ENCODE data around the gene NUFIP2. TPM values are rescaled to one million over a fixed set of nuclear protein-coding genes. Genes with fewer than 3 reads are reported as not detected.
"Not testable (repeated sequence)": the region's sequence is repeated elsewhere in the genome, so short reads cannot be mapped to it uniquely, and the experiment has no call there.

Gene NUFIP2
- total RNA-seq, 1 donor from 2014 or later, result 38.4 TPM

DNA sequence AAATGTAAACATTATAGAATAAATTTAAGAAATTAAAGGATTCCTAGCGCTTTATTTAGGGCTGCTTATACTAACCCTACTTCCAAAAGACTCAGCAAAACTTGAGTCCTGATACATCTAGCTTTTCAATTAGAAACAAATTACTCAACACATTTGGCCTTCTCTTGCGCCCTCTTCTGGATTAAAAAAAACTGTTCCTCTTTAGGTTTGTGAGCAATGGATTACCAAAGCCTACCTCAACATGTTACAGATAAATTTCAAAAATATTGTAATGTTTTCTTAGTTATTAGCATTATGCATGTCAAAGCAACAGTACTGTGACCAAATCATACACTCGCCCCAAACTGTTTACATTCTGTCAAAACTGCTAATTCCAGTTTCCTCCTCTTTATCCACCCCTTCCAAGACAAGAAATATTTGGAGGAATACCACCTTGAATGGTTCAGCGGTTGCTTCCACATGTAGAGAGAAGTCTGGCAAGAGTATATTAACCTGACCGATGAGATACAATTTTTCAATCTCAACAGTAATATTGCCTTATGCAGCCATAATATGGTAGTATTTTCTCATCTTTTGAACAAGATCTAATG, 2.7 kb downstream of the NUFIP2 start:
- DNase-seq (no peak), ATAC-seq (ENCODE audit: poor library complexity) (no peak)
- intact Hi-C loops (cut with DNase I), result loop anchor here (5.0 kb wide), 1 partner anchor 144 kb away; no protein-coding TSS in a partner anchor

DNA sequence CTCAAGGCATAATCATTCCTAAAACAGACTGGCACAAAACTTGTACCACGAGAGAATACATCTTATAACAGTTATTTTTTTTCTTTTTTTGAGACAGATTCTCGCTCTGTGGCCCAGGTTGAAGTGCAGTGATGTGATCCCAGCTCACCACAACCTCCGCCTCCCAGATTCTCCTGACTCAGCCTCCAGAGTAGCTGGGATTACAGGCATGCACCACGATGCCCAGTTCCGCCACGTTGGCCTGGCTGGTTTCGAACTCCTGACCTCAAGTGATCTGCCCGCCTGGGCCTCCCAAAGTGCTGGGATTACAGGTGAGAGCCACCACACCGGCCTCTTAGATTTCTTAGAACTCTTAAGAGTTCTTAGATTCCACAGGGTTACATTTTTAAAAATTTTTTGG, 4.1 kb downstream of the NUFIP2 start:
- ATAC-seq (ENCODE audit: poor library complexity) (no peak), DNase-seq (no peak)
- intact Hi-C loops (cut with DNase I), result loop anchor here (5.0 kb wide), 1 partner anchor 143 kb away; no protein-coding TSS in a partner anchor

DNA sequence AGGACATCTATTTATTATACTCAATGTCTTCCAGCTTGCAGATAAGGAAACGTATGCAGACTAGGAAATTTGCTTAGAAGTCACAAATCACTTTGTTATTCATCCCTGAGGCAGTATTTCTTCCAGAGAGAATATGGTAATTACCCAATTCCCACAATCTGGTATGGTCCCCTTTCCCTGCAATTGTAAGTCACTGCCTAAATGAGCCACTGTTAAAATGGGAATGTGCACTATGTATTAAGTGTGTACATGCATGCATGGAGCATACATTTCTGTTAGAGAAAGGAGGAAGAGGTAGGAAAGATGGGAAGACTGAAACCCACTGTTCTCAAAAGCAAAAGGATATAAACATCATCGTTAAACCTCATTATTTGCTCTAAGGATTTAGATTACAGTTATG, 10.0 kb downstream of the NUFIP2 start:
- ATAC-seq (ENCODE audit: poor library complexity) (no peak), DNase-seq (no peak)
- intact Hi-C loops (cut with DNase I), result no loop called here

DNA sequence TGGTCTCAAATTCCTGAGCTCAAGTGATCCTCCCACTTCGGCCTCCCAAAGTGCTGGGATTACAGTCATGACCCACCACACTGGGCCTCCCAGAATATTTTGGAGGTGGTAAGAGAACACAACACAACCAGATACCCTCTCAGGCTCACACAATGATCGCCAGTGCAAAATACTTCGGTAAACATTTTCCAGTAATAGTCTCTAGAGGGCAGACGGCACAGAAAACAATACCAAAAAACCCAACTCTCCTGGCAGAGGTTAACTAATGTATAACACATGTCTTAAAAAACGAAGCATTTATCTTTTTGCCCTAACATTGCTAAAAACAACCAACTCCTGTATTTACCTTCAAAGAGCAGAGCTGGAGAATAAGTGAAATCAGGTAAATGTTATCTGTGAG, 10.5 kb downstream of the NUFIP2 start:
- intact Hi-C loops (cut with DNase I), result no loop called here
- DNase-seq, result no peak
- no peak for ATAC-seq (ENCODE audit: poor library complexity)

DNA sequence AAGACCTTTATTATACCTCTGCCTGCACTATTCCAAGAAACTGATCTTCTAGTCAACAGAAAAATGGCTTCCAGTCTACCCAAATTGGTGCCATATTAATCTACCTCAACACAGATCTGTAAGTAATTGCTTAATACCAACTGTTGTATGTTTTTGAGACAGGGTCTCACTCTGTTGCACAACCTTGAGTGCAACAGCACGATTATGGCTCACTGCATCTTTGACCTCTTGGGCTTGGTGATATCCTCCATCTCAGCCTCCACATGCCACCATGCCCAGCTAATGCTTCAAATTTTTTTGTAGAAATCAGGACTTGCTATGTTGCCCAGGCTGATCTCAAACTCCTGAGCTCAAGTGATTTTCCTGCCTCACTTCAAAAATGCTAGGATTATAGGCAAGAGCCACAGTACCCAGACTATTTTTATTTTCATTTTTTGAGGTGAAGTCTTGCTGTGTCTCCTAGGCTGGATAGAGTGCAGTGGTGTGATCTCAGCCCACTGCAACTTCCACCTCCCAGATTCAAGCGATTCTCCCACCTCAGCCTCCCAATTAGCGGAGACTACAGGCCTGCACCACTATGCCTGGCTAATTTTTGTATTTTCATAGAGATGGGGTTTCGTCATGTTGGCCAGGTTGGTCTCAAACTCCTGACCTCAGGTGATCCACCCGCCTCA, 14.4 kb downstream of the NUFIP2 start:
- DNase-seq (no peak), ATAC-seq (ENCODE audit: poor library complexity) (no peak)
- intact Hi-C loops (cut with DNase I), result no loop called here

DNA sequence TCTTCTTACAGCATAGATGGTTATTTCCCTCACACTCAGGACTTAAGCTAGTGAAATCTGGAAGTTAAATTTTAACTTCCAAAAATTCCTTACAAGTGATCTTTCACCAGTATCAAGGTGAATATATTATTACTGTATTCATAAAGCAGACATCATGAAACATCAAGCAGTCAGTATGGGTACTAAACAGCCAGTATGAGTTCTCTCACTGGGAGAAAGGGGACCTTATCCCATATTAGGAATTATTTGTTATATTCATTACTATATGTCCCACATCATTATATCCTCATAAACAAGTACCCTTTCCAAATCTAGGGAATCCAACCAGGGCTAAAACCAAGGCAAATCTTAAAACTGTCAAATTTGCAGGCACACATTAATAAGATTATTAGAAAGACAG, 15.3 kb downstream of the NUFIP2 start:
- ATAC-seq (ENCODE audit: poor library complexity) (no peak), DNase-seq (no peak)
- intact Hi-C loops (cut with DNase I), result no loop called here

DNA sequence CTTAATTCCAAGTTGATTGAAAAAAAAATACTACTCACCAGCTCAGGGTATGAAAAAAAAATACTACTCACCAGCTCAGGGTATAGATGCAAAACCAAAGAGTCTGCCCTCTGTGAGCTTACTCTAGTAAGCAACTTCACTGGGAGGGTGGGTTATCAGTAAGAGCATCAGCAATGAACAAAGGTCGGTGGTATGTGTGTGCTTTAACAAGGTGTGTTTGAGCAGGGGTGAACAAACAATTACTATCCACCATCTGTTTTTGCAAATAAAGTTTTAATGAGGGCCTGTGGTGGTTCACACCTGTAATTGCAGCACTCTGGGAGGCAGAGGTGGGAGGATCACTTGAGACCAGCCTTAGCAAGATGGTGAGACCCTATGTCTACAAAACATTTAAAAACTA, 20.0 kb downstream of the NUFIP2 start:
- intact Hi-C loops (cut with DNase I), result no loop called here
- DNase-seq (no peak), ATAC-seq (ENCODE audit: poor library complexity) (no peak)

DNA sequence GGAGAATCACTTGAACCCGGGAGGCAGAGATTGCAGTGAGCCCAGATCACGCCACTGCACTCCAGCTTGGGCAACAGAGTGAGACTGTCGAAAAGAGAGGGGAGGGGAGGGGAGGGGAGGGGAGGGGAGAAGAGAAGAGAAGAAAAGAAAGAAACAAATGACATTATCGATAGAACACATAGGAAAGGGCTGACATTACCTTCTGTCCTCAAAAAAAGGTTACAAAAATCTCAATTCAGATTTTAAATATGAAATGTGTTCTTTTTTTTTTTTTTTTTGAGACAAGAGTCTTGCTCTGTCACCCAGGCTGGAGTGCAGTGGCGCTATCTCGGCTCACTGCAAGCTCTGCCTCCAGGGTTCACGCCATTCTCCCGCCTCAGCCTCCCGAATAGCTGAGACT, 22.0 kb downstream of the NUFIP2 start:
- ATAC-seq (ENCODE audit: poor library complexity); intact Hi-C loops (cut with DNase I); DNase-seq: not testable (repeated sequence)

DNA sequence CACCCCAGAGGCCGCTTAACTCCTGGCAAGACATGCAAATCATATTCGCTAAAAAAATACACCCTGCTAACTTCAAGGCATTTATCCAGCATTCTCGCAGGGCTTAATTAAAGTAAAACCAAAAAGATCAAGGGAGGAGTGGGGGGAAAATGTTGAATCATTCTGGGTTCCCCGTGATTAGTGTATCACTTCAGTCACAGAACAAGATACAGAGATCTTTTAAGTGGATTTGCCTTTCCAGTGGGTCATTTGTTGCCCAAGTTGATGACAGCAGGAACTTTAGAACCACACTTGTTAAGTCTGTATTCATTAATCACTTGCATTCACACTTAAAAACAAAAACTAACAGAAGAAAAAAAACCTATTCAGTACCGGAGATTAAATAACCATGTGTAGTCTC, 30.0 kb downstream of the NUFIP2 start:
- intact Hi-C loops (cut with DNase I), result no loop called here
- no peak for DNase-seq
- ATAC-seq (ENCODE audit: poor library complexity), result no peak

DNA sequence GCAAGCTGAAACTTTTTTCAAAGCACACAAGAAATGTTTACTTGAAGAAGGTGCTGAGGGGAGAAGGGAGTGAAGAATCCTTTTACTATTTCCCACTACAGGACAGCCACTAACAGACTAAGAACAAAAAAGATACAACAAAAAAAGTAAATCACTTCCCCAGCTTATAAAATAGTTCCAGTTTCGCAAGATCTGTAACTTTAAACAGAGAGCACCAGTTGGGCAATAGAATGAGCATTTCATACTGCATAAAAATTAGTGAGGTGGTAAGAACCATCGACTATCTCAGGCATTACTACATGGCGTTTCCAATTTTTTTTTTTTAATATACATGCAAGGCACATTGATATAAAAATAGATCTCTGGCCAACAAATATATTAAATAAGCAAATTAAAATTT, 36.2 kb downstream of the NUFIP2 start:
- intact Hi-C loops (cut with DNase I), result no loop called here
- ATAC-seq (ENCODE audit: poor library complexity) (no peak), DNase-seq (no peak)

DNA sequence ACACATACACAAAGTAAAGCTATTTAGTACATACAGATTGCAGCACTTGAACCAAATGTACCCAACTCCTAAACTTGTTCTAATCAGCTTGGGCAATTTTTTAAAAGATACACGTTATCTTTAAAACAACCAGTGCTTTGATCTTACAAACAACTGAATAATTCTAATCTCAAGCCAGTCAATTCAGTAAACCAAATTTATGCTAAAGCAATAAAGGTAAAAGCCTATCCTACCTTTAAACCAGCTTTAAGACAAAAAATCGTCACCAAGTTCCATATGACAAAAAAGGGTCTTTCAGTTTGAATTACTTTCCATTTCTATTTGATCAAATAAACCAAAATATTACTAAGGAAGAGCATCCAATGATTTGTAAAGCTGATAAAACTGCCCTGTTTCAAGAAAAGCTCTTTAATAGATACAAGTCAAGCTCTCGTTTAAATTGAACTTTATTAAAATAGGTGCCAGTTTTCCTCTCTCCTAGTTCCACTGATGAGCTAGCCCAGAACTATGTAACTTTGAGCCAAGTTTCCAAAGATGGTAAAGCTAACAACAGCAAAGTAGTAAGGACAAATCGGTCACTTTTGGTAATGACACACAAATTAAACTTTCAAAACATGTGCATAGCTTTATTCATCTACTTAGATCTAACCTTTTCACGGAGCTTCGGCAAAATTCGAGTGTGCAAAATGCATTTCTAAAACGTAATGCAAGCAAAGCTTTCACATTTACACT, 37.0 kb downstream of the NUFIP2 start:
- DNase-seq (no peak), ATAC-seq (ENCODE audit: poor library complexity) (peak; percentile 47)
- intact Hi-C loops (cut with DNase I), result no loop called here

DNA sequence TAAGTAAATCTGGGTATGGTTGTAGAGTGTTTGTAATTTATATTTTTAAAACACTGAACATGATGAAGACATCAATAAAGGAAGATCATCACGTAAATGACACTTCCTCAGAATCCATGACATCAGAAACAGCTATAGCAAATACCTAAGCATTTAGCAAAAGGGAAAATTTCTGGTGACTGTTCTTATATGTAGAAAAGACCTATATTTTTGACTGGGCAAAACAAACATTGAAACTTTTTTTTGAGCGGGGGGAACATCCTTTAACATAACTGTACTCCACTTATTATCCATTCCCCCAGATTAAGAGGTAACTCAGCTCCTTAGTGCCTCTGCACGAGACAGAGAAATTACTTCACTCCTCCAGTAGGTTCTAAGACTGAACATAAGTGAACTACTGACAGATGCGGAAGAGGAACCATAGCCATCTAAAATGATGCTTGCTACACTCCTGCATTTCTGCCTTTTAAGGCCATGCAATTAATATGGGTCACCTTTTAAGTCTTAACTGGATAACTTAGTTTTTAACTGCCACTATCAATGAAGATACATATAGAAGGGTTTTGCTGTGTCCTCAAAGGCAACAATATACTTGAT, 37.9 kb downstream of the NUFIP2 start:
- no peak for DNase-seq
- peak; percentile 30 for ATAC-seq (ENCODE audit: poor library complexity)
- intact Hi-C loops (cut with DNase I), result no loop called here

DNA sequence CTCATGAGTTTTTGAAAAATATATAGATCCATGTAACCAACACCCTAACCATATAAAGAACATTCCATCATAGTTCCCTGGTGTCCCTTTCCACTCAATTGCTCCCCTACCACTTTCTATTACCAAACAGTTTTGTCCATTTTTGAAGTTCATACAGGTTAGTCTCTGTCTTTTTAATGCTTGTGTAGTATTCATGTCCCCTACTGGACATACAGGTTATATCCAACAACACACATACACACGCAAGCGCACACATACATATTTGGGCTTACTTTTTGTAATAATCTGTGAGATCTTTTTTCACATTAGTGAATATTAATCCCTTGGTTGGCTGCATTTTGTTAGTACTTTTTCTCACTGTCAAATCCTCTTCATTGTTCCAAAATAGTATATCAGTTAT, 40.9 kb downstream of the NUFIP2 start:
- ATAC-seq (ENCODE audit: poor library complexity) (no peak), DNase-seq (no peak)
- intact Hi-C loops (cut with DNase I), result no loop called here

DNA sequence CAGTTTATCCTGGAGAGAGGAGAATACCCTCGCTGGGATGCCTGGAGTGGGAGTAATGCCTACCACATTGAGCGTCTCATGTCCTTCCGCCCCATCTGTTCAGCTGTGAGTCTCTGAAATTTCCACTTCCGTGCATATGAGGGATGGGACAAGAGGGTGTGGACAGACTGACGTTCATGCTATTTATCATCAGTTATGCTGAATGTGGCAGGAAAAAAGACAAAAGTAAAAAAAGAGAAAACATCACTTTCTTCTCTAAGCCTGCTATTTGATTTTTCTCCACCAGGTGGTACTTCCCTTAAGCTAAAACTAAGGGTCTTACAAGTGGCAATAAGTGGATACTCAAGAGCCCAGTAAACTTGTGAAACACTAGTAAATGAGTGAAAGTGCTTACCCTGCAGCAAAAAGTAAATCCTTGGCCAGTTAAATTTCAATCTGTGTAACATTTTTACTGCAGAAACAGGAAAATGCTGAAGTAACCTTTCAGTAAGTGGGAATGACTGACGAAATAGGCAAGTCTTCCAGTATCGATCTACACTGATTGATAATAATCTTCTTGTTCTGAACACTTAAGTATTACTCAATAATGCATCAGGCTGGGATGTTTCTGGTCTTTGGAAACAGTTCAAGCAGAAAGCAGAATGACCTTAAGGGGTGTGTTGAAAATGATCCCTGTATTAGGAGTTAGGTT, 41.7 kb downstream of the NUFIP2 start:
- DNase-seq (no peak), ATAC-seq (ENCODE audit: poor library complexity) (no peak)
- intact Hi-C loops (cut with DNase I), result no loop called here

DNA sequence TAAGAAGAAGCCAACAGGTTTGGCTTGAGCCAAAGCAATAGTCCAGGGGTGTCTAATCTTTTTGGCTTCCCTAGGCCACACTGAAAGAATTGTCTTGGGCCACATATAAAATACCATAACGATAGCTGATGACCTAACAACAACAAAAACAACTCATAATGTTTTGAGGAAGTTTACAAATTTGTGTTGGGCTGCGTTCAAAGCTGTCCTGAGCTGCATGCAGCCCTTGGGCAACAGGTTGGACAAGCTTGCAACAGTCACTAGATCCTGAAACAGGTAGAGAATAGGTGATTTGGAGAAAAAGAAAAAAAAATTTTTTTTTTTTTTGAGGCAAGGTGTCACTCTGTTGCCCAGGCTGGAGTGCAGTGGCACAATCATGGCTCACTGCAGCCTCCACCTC, 42.8 kb downstream of the NUFIP2 start:
- no peak for ATAC-seq (ENCODE audit: poor library complexity)
- DNase-seq, result no peak
- intact Hi-C loops (cut with DNase I), result no loop called here

DNA sequence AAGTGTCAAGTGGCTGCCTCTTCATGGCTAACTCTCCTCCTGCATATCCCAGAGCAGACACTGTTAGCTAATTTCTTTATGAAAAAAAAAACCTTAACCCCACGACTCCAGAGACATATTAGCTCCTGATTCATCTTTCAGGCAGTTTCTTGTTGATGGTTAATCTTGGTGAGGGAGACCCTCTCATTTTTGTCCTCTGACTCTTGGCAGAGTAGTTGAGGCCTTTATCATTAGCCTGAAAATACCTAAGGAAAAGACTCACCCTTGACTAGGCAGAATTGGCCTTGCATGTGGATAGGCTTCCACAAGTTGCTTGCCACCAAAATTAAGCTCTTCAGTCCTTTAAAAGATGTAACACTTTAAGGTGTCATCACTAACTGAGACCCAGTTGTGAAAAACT, 43.3 kb downstream of the NUFIP2 start:
- DNase-seq (no peak), ATAC-seq (ENCODE audit: poor library complexity) (no peak)
- intact Hi-C loops (cut with DNase I), result no loop called here

DNA sequence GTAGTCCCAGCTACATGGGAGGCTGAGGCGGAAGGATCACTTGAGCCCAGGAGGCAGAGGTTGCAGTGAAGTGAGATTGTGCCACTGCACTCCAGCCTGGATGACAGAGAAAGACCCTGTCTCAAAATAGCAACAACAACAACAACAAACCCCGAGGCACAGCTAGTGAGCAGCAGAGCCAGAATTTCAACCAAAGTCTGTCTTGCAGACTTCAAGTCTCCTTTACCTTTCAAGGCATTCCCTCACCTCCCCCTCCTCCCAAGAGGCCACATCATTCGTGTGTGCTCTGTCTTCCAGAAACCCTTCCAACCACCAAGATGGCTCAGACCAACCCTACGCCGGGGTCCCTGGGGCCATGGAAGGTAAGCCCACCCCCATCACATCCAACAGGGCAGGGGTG, 45.1 kb downstream of the NUFIP2 start:
- DNase-seq (no peak), ATAC-seq (ENCODE audit: poor library complexity) (no peak)
- intact Hi-C loops (cut with DNase I), result no loop called here

DNA sequence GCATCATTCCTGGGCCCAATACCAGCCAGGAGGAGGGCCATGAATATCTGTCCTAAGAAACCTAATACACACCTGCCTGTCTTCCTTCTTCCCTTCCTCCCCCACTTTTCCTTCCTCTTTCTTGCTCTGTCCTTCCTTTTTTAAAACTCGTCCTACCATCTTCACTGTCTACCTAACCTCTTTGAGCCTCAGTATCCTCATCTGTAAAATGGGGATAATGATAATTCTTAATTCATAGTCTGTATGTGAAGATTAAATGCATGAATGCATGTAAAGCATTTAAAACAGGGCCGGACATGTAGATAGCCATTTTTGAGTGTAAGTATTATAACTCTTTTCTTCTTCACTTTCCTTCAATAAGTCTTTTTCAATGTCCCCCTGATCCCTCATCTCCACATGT, 46.7 kb downstream of the NUFIP2 start:
- ATAC-seq (ENCODE audit: poor library complexity) (no peak), DNase-seq (no peak)
- intact Hi-C loops (cut with DNase I), result no loop called here

DNA sequence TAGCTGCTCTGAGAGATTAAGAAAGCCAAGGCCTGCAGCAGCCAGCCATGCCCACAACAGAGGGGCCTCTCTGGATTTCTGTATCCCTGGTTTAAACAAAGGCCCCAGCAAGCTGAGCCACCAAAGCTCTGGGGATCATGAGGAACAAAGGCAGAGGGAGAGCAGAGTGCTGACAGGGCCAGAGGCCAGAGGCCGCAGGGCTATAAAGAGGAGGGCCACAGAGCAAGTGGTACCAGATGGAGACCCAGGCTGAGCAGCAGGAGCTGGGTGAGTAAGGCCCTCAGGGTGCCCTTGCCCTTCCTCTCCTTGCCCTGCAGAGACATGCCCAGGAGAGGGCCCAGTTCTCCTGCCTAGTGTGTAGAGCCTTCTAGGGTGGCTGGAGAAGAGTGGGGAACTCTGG, 47.3 kb downstream of the NUFIP2 start, which contains the start of gene CRYBA1:
TSS of gene CRYBA1 (plus strand) at position 232 of the 400 bp plus-strand sequence. CDS start at position 237, 5 bp downstream.
- intact Hi-C loops (cut with DNase I), result no loop called here
- DNase-seq, result no peak
- no peak for ATAC-seq (ENCODE audit: poor library complexity)

Data from Right ventricle myocardium superior (tissue), 1 donor.